ENCODE results near the gene FOXP4.

Gene FOXP4, protein sequence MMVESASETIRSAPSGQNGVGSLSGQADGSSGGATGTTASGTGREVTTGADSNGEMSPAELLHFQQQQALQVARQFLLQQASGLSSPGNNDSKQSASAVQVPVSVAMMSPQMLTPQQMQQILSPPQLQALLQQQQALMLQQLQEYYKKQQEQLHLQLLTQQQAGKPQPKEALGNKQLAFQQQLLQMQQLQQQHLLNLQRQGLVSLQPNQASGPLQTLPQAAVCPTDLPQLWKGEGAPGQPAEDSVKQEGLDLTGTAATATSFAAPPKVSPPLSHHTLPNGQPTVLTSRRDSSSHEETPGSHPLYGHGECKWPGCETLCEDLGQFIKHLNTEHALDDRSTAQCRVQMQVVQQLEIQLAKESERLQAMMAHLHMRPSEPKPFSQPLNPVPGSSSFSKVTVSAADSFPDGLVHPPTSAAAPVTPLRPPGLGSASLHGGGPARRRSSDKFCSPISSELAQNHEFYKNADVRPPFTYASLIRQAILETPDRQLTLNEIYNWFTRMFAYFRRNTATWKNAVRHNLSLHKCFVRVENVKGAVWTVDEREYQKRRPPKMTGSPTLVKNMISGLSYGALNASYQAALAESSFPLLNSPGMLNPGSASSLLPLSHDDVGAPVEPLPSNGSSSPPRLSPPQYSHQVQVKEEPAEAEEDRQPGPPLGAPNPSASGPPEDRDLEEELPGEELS

DNA sequence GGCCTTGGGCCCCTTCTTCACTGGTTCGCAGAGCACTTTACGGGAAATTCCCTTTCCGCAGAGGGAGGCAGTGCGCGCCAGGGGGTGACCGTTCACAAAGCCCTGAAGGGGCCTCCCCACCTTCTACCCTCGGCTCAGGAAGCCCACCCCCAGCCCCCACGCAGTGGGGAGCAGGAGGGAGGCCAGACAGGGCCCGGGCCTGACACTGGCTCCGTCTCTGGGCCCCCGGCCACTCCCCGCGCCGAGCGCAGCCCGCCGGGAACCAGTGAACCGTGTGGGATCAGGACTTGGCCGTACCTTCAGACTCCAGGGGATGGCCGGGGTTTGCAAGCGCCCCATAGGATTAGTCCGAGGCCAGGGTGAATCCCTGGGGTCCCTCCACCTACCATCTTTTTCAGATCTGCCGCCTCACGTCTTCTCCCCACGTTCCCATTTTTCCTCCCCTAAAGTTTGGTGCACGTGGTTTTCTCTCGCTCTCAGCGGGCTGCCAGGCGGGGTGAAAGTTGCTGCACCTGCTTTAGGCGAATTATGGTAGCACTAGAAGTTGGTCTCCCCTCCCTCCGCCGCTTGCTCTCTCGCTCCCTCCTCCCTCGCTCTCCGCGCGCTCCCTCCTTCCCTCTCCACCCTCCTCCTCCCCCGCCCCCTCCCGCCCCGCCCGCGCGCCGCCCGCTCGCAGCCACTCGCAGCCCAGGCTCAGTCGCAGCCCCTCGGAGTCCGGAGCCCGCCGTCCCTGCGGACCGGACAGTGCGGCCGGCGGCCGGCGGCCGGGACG is at the start of gene FOXP4:
Gene FOXP4 (plus strand): TSS at position 679 of the 772 bp plus-strand sequence. CDS start 19,380 bp downstream, outside the sequence.
- DNase-seq = peak; percentile 83

DNA sequence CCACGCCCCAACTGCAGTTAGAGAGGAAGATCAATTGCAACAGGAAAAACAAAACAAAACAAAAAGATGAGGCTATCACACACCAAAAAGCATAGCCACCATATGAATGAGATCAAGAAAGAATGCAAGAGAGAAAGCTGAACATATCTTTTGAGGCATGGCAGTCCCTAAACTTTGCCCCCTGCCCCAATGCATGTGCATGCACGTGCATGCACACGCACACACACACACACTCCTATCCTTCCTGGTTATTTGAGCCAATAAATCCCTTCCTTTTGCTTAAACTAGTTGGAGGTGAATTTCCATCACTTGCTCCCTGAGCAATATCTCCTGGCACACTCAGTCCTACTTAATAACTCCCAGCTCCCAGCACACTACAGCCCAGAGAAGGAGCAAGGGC is 48.6 kb upstream of the FOXP4 start:
- no peak for DNase-seq

DNA sequence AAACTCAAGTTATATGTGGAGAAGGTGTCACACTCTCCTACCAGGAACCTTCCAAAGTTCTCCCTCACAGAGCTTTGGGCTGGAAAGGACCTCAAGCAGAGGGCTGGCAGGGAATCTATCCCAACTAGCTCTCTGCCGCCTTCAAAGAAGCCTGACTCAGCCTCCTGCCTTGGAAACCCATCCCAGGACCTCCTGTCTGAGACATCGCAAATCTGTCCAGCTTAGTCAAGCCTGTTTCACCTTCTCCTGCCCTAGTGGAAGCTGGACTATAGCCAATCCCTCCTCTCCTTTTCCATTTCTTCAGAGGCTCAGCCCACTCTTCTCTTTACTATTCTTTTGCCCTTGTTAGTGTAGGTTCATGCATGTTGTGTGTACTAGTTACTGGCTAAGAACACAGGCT is 48.2 kb upstream of the FOXP4 start:
- DNase-seq = no peak

DNA sequence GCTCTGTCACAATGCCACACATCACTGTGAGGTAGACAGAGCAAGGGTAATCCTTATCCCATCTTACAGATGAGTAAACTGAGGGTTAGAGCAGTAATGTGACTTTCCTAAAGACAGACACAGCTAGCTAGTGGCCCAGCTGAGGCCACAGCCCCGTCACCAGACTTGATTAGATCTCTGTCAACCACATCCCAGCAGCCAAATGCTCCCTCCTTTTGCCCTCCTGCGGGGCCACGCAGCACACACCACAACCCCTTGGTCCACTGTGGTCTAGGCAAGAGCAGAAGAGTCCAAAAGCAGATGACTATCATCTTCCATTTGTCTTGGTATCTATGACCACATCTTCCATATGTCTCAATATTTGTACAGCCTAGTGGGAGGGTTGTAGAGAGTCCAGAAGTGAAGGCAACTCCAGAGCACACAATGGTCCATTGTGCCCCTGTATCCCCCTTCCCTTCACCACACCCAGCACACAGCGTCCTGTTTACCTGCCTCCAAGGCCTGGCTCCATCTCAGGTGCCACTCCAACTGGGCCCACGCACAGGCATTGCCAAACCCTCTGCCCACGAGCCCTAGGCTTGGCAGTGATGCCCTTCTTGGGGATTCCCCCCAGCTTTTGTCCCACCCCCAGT is 47.1 kb upstream of the FOXP4 start:
- no peak for DNase-seq

DNA sequence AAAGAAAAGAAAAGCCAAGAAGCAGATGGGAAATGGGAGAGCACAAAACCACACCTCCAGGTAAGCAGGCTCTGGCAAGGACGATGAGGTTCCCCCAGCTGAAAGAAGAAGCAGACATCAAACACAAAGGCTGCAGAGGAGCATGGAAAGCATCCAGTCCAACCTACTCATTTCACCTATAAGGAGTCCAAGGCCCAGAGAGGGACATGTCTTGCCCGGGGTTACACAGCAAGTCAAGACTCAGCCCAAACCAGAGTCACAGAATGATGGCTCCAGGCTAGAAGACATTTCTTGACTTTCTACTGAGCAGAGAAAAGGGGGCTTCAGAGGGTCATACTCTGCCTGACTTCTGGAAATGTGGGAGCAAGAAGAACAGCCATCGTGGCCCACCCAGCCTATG is 45.6 kb upstream of the FOXP4 start:
- no peak for DNase-seq

DNA sequence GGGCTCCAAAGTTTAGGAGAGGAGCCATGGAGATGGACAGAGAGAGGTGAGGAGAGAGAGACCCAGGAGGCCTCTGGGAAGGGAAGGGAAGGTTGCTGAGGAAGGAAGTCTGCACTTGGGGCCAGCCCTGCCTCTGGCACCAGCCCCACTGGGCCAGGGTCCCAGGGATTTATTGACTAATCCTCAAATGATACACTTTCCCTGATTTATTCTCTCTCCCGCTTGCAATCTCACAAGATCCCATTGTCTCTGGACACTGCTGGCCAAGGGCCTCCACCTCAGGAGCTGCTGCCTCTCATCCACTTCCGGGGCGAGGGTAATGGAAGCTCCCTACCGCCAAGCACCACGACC is 43.6 kb upstream of the FOXP4 start:
- DNase-seq = no peak

DNA sequence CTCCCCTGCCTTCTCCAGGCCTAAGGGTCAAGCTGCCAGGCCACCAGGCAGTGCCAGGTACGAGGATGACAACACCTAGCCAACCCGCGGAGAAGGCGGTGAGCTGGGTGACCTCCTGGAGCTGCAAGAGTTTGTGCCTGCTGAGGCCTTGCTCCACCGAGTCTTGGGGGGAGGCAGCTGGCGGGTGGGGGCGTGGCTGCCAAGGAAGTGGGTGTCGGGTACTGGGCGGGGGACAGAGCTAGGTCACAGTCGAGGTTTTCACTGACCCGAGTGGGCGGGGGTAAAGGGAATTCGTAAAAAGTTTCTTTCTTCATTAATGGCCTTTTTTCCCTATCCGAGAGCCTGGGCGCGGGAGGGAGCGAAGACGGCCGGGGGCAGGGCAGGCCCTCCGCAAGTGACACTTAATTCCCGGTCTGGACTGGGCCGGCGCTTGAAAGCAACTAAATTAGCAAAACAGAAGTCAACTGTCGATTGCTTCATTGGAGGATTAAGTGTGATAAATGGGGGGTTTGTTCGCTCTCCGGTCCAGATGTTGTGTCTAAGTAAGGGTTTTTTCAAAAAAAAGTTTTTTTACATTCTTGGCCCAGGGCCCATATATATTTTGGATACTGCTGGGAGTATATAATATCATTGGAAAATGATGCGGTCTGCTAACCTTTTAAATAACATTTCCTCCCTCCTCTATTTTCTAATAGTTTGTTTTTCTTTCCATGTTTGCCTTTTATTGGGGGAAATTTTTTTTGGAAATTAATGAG is 43.1 kb upstream of the FOXP4 start:
- DNase-seq = peak; percentile 3

DNA sequence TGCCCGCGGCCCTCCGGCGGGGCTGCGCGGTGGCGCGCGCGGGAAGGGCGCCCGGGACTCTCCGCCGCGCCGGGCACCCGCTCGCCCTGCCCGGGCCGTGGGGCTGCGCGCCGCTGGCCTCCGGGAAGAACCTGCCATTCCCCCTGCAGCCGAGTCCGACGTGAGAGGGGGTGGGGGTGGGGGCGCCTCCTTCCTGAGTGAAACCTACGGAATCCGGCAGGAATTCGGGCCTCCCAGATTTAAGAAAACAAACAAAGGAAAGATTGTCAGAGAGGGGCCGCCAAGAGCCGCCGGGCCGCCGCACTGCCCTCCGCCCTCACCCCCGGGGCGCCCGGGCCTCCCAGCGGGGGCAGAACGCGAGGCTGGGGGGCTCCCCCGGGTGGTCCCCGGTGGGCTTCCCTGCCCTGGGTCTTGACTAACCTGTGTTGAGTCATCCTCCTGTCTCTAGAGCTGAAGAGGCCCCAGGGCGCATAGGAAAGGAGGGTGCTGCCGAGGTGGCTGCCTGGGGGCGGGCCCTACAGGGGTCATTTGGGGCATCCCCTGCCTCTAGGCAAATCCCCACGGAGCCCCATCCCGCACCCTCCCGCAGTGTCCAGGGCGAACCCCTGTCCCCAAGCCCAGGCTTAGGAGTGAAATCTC is 42.2 kb upstream of the FOXP4 start:
- DNase-seq = peak; percentile 18

DNA sequence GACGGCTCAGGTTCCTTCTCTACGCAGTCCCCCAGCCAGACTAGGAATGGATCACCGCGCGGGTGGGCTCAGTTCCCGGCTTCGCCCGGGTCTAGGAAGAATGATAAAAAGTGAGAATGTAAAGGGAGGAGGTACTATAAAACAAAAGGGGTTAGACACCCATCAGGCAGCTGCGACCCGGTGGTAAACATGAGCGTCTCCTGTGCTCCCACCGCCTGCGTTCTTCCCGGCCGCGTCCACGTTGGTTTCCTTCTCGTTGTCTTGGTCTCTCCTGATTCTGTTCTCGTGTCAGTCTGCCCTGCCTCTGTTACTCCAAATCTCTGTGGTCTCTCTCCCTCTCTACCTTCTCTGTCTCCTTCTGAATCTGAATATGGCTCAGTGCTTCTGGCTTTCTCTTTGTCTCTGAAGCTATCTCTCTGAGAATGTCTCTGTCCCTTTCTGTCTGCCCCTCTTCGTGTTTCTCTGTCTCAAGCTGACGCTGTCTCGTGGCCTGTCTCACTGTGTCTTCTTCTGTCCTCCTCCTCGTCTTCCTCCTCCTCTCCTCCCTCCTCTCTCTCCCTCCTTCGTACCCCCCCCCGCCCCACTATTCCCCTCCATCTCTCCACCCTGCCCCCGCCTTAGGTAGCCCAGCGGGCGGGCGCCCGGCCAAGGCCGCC is 41.6 kb upstream of the FOXP4 start:
- DNase-seq = no peak

DNA sequence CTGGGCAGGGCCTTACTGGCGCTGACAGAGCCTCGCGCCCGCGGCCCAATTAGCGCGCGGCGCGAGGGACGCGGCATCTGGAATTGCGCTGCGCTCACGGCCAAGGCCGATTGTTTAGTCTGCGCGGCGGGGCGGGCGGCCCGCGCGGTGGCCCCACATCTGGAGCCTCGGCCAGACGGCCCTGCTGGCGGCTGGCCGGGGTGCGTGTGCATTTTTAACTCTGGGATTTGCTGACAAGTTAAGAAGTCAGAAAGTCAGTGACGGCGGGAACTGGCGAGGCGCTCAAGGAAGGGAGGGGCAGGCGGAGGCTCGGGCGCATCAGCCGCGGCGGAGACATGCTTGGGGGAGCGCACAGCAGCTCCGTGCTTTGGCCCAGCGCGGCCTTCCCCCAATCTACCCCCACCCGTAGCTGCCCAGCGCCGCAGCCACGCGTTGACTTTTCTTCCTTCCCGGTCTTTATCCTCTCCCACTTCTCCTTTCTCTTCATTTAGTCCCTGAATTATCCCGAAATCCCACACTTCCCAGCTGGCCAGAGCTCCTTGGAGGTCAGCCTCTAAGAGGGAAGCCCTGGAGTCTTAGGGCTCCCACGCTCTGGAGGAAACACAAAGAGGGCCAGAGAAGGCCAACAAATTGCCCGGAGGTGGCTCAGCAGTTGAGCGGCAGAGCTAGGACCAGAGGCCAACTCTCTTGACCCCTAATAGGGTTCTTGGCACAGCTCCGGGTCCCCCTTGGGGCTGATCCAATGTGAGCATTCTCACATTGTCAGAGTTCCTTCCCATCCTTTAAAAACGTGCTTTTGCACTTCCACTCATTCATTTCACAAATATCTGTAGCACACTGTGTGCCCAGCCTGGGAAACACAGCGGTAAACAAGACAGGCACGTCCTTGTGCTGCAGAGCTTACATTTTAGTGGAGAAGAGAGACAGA is 40.8 kb upstream of the FOXP4 start:
- DNase-seq = peak; percentile 23

DNA sequence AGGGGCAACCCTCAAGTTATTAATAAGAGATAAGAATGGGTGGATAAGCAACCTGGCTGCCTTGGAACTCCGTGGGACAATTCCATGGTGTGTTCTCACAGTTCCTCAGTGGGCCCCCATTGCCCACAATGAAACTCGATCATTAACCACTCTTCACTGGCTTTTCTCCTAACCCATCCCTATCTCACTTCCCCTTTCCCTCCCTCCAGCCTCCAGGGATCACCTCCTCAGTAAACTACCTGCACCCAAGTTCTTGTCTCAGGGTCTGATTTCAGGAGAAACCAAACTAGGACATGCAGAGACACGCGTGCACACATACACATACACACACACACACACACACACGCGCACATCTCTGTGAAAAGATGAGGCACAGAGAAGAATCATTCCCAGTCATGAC is 37.7 kb upstream of the FOXP4 start:
- DNase-seq = no peak

DNA sequence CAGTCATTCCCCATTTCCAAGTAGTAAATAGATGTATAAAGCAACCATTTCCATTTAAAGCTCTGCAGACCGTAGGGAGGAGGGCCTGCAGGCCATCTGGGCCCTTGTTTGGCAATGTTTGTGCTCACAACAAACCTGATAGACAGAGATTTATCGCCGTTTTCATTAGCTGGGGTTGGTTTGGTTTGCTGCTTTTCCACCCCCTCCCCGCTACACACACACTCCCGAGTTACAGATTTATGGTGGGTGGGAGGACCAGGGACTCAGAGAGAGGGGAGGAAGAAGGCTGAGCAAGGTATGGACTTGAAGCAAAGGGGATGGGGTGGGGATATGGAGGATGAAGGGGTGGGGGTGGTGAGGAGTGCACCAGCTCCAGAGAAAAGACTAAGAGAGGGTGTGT is 36.6 kb upstream of the FOXP4 start:
- no peak for DNase-seq

DNA sequence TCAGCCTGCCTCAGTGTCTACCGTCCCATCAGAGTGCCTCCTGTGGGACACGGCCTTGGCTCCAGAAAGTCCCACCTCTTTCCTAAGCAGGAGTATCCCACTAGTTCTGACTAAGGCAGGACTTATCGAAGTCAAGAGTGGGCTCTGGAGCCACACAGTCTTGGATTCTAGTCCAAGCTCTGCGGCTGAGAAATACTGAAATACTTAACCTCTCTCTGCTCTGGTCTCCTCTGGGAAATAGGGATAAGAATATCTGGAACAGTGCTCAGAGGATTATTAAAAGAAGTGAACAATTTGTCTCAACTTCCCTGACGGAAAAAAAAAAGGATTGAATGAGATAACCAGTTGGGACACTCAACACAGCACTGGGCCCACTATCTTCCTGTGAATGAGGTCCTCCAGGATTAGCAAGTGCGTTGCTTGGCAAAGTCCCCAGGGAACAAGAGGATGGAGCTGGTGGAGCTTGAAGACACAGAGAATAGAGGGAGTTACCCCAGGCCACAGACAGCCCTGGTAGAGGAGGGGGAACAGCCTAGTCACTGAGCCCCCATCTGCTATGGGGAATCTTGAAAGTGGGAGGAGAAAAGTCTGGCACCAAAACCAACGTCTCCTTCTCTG is 34.6 kb upstream of the FOXP4 start:
- DNase-seq = no peak

DNA sequence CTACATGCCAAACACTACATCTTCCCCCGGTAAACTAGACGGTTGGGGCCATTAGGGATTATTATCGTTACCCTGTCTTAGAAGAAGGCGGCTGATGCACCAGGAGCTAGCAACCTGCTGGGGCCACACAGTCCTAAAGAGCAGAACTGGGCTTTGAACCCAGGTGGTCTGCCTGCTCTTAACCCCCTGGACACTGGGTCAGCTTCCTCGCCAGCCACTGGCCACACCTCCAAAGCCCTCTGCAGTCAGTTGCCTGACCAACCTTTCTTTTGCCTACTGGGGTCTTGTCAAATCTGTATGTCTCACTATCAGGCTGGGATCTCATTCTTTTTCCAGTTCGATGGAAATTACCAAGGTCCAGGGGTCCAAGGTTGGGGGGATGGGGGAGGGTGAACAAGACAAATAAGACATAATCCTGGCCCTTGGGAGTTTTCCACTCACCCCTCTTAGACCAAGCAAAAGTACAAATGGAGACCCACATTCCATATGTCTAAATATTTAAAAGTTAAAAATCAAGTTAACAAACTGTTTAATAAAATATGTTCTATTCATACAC is 34.0 kb upstream of the FOXP4 start:
- no peak for DNase-seq

DNA sequence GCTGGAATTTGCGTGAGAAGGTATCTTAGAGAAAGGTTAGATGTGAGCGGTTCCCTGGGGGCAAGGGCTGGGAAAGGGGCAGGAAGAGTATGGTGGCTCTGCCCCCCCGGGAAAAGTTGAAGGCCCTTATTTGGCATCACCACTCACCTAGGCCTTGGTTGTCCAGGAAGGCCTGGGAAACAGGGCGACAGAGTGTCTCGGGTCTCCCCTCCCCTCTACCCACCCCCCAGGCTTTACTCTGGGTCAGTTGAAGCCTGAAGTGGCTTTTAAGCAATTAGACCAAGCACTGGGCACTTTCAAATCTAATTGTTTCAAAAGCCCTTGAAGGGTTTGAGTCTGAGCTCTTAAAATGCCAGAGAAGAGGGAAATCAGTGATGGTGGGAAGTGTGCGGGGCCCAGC is 30.2 kb upstream of the FOXP4 start:
- no peak for DNase-seq

DNA sequence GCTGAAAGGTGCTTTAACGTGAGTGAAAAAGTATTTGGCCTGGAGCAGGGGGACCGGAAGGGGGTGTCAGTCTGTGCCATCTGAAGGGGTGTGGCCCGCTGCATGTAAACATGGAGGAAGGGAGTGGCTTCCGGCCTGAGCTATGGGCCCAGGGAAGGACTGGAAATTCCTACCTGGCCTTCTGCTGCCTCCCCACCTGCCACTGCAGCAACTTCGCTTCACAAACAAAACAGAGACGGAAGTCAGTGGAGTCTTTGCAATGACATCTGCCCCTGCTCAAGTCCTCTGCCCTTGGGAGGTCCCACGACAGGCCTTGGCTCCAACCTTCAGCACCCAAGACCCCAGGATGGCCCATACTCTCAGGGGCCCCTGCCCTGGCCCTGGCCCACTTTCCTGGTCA is 28.1 kb upstream of the FOXP4 start:
- no peak for DNase-seq

DNA sequence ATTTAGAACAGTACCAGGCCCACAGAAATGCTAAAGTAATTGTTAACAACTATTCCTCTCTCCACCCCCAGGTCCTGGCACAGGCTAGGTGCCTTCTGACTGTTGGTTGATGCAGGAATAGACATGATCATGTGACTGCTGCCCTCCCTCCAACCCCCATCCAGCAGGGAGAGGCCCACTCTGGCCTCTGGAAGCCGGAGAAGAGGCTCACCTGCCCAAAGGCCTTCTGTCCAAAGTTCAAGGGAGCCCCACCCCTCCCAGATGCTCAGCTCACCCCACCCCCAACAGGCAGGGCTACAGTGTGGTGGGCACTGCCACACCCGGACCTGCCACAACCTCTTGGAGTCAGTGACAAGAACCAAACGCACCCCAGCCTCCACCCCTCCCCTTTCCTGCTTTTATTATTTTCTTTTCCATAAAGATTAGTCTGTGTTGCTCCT is 26.9 kb upstream of the FOXP4 start:
- DNase-seq = no peak

DNA sequence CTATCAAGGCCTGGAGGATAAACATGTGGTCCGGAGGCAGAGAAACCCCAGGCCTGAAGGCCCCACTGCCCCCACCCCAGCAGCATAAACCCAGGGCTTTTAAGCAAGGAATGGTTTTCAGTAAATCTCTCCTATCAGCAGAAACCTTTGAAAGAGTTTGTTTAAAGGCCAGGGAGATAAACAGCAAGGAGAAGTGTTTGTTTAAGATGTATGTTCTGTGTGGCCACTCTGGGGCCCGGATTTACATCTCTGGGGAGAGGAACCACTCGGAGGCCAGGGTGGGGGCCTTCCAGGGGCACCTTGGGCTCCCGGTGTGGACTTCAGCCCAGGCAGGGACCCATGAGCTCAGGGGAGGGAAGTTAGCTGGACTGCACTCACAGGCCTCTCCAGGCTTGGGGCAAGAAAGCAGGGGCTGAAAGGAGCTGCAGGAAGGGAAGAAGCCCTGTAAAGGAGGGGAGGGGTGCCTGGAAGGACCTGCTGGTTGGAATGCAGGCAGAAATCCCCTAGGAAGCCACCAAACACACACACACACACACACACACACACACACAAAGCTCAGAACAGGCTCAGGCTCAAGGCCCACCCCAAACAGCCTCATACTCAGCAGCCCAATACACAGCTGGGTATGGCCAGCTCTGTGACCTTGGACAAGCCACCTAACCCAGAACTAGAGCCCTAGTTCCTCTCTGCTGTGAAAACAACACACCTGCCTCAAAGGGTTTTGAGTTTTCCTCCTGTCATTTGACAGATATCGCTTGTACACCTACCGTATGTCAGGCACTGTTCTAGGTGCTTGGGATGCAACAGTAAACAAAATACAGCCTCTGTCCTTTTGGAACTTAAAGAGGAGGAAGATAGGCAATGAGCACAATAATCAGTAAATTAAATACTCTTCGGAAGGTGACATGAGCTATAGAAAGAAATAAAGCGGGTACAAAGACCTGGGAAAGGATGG is 26.2 kb upstream of the FOXP4 start:
- no peak for DNase-seq

All from stimulated activated CD4-positive, alpha-beta T cell treated with anti-CD3 and anti-CD28 coated beads, Interleukin-4, amount 100 ng/mL, for 1 hour (primary cell).